OCI-LY1 (cell line): ENCODE results near the gene SMG5.

Experiments
- CTCF ChIP-seq: fragments of 200-600 bp; sonication (generic), shearing (Covaris generic); IDR thresholded peaks from 2 replicates; pipeline ENCODE4 v1.5.1; 2017; ENCODE audit warnings: mild to moderate bottlenecking, antibody characterized with exemption, low read length, moderate library complexity, mixed read lengths
- EZH2 ChIP-seq: fragments of 200-600 bp; sonication (generic), shearing (Covaris generic); IDR thresholded peaks from 2 replicates; pipeline ENCODE4 v1.8.0; 2017; ENCODE audit warnings: borderline replicate concordance, mixed run types, mild to moderate bottlenecking, antibody characterized with exemption, low read length, moderate library complexity, mixed read lengths

- TF ChIP-seq CTCF, result no peak
- no peak for TF ChIP-seq EZH2
Observed at GRCh38 chr1:156284757-156285156, 2.1 kb upstream of the SMG5 start.
